ENCODE data around the gene PXN. TPM values are rescaled to one million over a fixed set of nuclear protein-coding genes. Genes with fewer than 3 reads are reported as not detected.
"Not testable (repeated sequence)": the region's sequence is repeated elsewhere in the genome, so short reads cannot be mapped to it uniquely, and the experiment has no call there.

The PXN gene
- total RNA-seq, 2 donors from 2014 or later = 44.8 to 65.5 TPM

DNA sequence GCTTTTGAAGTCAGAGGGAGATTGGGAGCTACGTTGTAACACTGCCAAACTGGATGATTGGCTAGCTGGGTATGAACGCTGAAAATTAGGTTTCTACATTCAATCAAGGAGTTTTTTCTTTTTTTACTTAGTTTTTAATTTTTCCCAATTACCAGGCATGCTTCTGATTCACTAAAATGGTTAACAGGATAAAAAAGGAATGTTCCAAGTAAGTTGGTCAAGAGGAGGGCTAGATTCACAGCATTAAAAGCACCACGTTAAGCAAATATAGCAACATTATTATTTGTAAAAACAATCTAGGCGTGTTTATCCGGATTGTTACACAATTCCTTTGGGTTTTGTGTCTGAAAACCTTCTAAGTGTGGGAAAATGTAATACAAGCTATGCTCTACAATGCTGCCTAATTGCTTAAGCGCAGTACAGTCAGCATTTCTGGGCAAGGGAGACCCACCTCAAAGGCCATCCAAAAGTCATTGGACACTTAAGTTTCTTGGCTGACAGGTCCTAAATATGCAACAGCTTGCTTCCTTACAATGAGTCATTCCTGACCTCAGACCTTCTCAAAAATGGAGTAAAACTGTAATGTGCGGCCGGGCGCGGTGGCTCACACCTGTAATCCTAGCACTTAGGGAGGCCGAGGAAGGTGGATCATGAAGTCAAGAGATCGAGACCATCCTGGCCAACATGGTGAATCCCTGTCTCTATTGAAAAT is 65.8 kb downstream of the PXN start:
- Mint-ChIP-seq H3K4me3 (peak overlapping the region; percentile 89), H3K27ac (peak overlapping the region; percentile 98), H3K9me3 (no peaks in the 10 kb centered on the region), H3K4me1 (peaks cover 9% of the 10 kb centered on the region), H3K36me3 (ENCODE audit: low read depth) (peaks cover 65% of the 10 kb centered on the region), H3K27me3 (no peaks in the 10 kb centered on the region)
- no peak for ATAC-seq (replicated peaks)

GRCh38 chr12:120199025-120199424 is 66.5 kb downstream of the PXN start:
- Mint-ChIP-seq H3K9me3 (no peaks in the 10 kb centered on the region), H3K27me3 (no peaks in the 10 kb centered on the region), H3K36me3 (ENCODE audit: low read depth) (peaks cover 66% of the 10 kb centered on the region), H3K4me3 (peak overlapping the region; percentile 89), H3K4me1 (peaks cover 9% of the 10 kb centered on the region), H3K27ac (peak overlapping the region; percentile 98)
- ATAC-seq (replicated peaks) = no peak

DNA sequence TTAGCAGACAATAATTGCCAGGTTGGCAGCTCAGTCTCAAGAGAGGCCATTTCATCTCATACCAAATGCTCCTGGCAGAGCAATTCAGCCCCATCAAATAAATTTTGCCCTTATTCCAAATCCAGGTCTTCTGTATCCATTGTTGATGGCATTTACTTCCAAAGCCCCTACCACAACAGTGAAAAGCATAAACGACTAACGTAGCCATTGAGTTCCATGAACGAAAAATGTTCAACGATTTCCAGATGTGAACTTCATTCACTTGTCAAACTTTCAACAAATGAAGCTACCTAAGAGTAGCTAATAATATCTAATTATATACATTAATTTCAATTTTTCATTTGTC is 68.0 kb downstream of the PXN start:
- Mint-ChIP-seq H3K4me3 (peak overlapping the region; percentile 89), H3K27ac (peak overlapping the region; percentile 85), H3K27me3 (no peaks in the 10 kb centered on the region), H3K4me1 (peaks cover 14% of the 10 kb centered on the region), H3K9me3 (no peaks in the 10 kb centered on the region), H3K36me3 (ENCODE audit: low read depth) (peaks cover 73% of the 10 kb centered on the region)
- ATAC-seq (replicated peaks) = no peak

DNA sequence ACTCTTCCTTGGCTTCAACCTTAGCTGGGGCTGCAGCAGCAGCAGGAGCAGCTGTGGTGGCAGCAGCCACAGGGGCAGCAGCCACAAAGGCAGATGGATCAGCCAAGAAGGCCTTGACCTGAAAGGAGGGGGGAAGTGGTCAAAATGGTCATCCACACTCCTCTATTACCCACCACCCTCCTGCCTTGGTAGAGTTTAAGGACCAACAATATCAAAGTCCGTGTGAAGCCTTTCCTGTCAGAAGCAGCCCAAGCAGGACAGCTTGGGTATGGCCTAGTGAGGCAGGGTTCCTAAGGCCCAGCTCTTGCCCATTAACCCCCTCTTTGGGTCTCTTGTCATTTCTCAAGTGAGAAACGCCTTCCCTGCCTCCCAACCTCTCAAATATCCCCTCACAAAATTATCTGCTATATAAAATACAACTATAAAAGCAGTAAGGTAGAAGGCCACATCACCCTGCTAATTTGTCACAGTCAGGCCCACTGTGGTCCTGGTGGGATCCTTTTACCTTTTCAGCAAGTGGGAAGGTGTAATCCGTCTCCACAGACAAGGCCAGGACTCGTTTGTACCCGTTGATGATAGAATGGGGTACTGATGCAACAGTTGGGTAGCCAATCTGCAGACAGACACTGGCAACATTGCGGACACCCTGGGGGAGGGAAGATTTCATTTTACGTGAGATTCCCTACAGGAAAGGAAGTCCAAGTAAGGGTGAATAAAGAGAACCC is 68.6 kb downstream of the PXN start:
- peaks cover 16% of the 10 kb centered on the region for H3K4me1 Mint-ChIP-seq
- peak overlapping the region; percentile 89 for H3K4me3 Mint-ChIP-seq
- not testable (repeated sequence) for H3K9me3 Mint-ChIP-seq; H3K27me3 Mint-ChIP-seq; ATAC-seq (replicated peaks)
- H3K36me3 Mint-ChIP-seq (ENCODE audit: low read depth) = peaks cover 78% of the 10 kb centered on the region
- peak overlapping the region; percentile 85 for H3K27ac Mint-ChIP-seq

- Mint-ChIP-seq H3K4me1 (peaks cover 20% of the 10 kb centered on the region), H3K4me3 (peak overlapping the region; percentile 89), H3K27ac (peak overlapping the region; percentile 85), H3K9me3 (no peaks in the 10 kb centered on the region), H3K27me3 (no peaks in the 10 kb centered on the region), H3K36me3 (ENCODE audit: low read depth) (peaks cover 84% of the 10 kb centered on the region)
- ATAC-seq (replicated peaks) = no peak
Measured at GRCh38 chr12:120196363-120196762, 69.2 kb downstream of the PXN start.

GRCh38 chr12:120194534-120195395 is 70.8 kb downstream of the PXN start, which contains the start of gene GCN1:
Gene GCN1 (minus strand): TSS chr12:120194715. CDS start chr12:120194697, 18 bp downstream.
- H3K27me3 Mint-ChIP-seq = no peaks in the 10 kb centered on the region
- peaks cover 84% of the 10 kb centered on the region for H3K36me3 Mint-ChIP-seq (ENCODE audit: low read depth)
- H3K4me1 Mint-ChIP-seq = peaks cover 20% of the 10 kb centered on the region
- peak within 1 kb of the TSS; percentile 89 for H3K4me3 Mint-ChIP-seq
- H3K9me3 Mint-ChIP-seq = no peaks in the 10 kb centered on the region
- peak; percentile 93 for ATAC-seq (replicated peaks)
- H3K27ac Mint-ChIP-seq = peak within 1 kb of the TSS; percentile 98

GRCh38 chr12:120194226-120194533 is 71.3 kb downstream of the PXN start:
- Mint-ChIP-seq H3K27me3 (no peaks in the 10 kb centered on the region), H3K4me3 (peak overlapping the region; percentile 89), H3K27ac (peak overlapping the region; percentile 93), H3K9me3 (no peaks in the 10 kb centered on the region), H3K36me3 (ENCODE audit: low read depth) (peaks cover 84% of the 10 kb centered on the region), H3K4me1 (peaks cover 18% of the 10 kb centered on the region)
- peak; percentile 35 for ATAC-seq (replicated peaks)

- not testable (repeated sequence) for ATAC-seq (replicated peaks); H3K9me3 Mint-ChIP-seq; H3K27me3 Mint-ChIP-seq
- H3K4me3 Mint-ChIP-seq = peak overlapping the region; percentile 89
- peak overlapping the region; percentile 93 for H3K27ac Mint-ChIP-seq
- H3K4me1 Mint-ChIP-seq = peaks cover 15% of the 10 kb centered on the region
- H3K36me3 Mint-ChIP-seq (ENCODE audit: low read depth) = peaks cover 84% of the 10 kb centered on the region
Measured at GRCh38 chr12:120193286-120193685, 72.2 kb downstream of the PXN start.

GRCh38 chr12:120190985-120191480 is 74.5 kb downstream of the PXN start:
- Mint-ChIP-seq H3K27ac (no peak overlapping the region), H3K4me1 (peaks cover 19% of the 10 kb centered on the region), H3K36me3 (ENCODE audit: low read depth) (peaks cover 84% of the 10 kb centered on the region), H3K27me3 (no peaks in the 10 kb centered on the region), H3K9me3 (no peaks in the 10 kb centered on the region), H3K4me3 (no peak overlapping the region)
- ATAC-seq (replicated peaks) = no peak

GRCh38 chr12:120190386-120190785 is 75.1 kb downstream of the PXN start:
- peaks cover 83% of the 10 kb centered on the region for H3K36me3 Mint-ChIP-seq (ENCODE audit: low read depth)
- H3K4me3 Mint-ChIP-seq = no peak overlapping the region

GRCh38 chr12:120186654-120187053 is 78.9 kb downstream of the PXN start:
- Mint-ChIP-seq H3K27me3 (no peaks in the 10 kb centered on the region), H3K4me1 (peaks cover 9% of the 10 kb centered on the region), H3K4me3 (no peak overlapping the region), H3K36me3 (ENCODE audit: low read depth) (peaks cover 98% of the 10 kb centered on the region), H3K27ac (no peak overlapping the region), H3K9me3 (no peaks in the 10 kb centered on the region)
- ATAC-seq (replicated peaks) = no peak

More at GRCh38 chr12:120190386-120190785, 75.1 kb downstream of the PXN start:
- Mint-ChIP-seq H3K9me3 (no peaks in the 10 kb centered on the region), H3K27ac (no peak overlapping the region), H3K4me1 (peaks cover 19% of the 10 kb centered on the region), H3K27me3 (no peaks in the 10 kb centered on the region)
- no peak for ATAC-seq (replicated peaks)

DNA sequence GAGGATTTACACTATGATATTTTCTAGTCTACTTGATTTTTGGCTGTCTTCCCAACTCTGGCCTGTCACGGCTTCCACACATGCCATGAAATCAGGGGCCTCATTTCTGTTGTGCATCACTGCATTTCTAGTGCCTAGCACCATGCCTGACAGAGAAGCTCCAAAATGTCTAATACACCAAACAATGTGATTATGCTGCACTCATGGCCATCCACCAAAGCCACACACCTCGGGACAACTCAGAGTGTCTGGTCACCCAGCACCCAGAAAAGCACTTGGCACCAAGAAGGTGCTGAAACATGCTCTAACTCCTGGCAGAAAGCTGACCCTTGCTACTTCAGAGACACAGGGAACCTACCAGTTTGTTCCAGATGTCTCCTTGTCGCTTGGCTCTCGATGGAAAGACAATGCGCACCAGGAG is 82.3 kb downstream of the PXN start:
- Mint-ChIP-seq H3K27me3 (no peaks in the 10 kb centered on the region), H3K9me3 (no peaks in the 10 kb centered on the region), H3K27ac (peak overlapping the region; percentile 56), H3K36me3 (ENCODE audit: low read depth) (peaks cover 98% of the 10 kb centered on the region), H3K4me3 (no peak overlapping the region), H3K4me1 (peaks cover 8% of the 10 kb centered on the region)
- ATAC-seq (replicated peaks) = no peak

- Mint-ChIP-seq H3K27ac (peak overlapping the region; percentile 56), H3K9me3 (no peaks in the 10 kb centered on the region), H3K36me3 (ENCODE audit: low read depth) (peaks cover 98% of the 10 kb centered on the region), H3K4me3 (no peak overlapping the region), H3K4me1 (peaks cover 8% of the 10 kb centered on the region), H3K27me3 (no peaks in the 10 kb centered on the region)
- no peak for ATAC-seq (replicated peaks)
Measured at GRCh38 chr12:120181991-120182631, 83.4 kb downstream of the PXN start.

- Mint-ChIP-seq H3K27ac (no peak overlapping the region), H3K36me3 (ENCODE audit: low read depth) (peaks cover 98% of the 10 kb centered on the region), H3K4me1 (no peaks in the 10 kb centered on the region), H3K9me3 (no peaks in the 10 kb centered on the region), H3K27me3 (no peaks in the 10 kb centered on the region), H3K4me3 (no peak overlapping the region)
- no peak for ATAC-seq (replicated peaks)
Measured at GRCh38 chr12:120180975-120181374, 84.6 kb downstream of the PXN start.

Data from activated T-helper 17 cell treated with anti-CD3 and anti-CD28 coated beads, Interleukin-2, amount 50 U/mL, for 72 hours (primary cell).